GM12891 (cell line): ENCODE data around the gene FCRL1.

Experiments
- POLR2A ChIP-seq: IDR thresholded peaks from 2 replicates; pipeline ENCODE4 v1.6.1; 2011; ENCODE audit warnings: low read depth, low read length, control low read depth
- POLR2AphosphoS5 ChIP-seq: IDR thresholded peaks from 2 replicates; pipeline ENCODE4 v1.6.1; 2011; ENCODE audit warnings: low read depth, low read length, control low read depth
- TAF1 ChIP-seq: IDR thresholded peaks from 2 replicates; pipeline ENCODE4 v1.6.1; 2011; ENCODE audit warnings: low read depth, low read length, control low read depth

GRCh38 chr1:157798211-157798610 is 21.7 kb downstream of the FCRL1 start:
- TF ChIP-seq TAF1 (no peak), POLR2AphosphoS5 (no peak), POLR2A (no peak)
